ENCODE measurements around the gene PRPF38B. TPM values are rescaled to one million over a fixed set of nuclear protein-coding genes. Genes with fewer than 3 reads are reported as not detected.
"Not testable (repeated sequence)": the region's sequence is repeated elsewhere in the genome, so short reads cannot be mapped to it uniquely, and the experiment has no call there.

Gene PRPF38B
- total and polyA plus RNA-seq, 10 donors = 28.7 to 84.8 (median 55.8) TPM

- Histone ChIP-seq H3K4me3 (no peak overlapping the region), H3K27me3 (replicated peaks in 1 of 7) (no peaks in the 10 kb centered on the region), H3K36me3 (no peaks in the 10 kb centered on the region), H3K4me1 (peaks cover 4 to 29% (median 16%) of the 10 kb centered on the region in 6 donors), H3K9me3 (no peaks in the 10 kb centered on the region), H3K27ac (no peak overlapping the region)
- intact Hi-C loops (cut with DNase I; ENCODE audit: low total_unique reads) = no loop called here
- no peak for DNase-seq
- TF ChIP-seq POLR2A (IDR thresholded peaks at IDR 0.05) (no peak), POLR2AphosphoS5 (IDR thresholded peaks at IDR 0.05) (no peak), CTCF (IDR thresholded peaks at IDR 0.05 in 8 of 11, conservative IDR thresholded peaks at IDR 0.05 in 3 of 11) (no peak)
- 58 to 75% (median 71%) methylated on average over 6 of the region's 6 CpGs for WGBS, 5 donors
Measured at GRCh38 chr1:108664481-108664880, 27.6 kb upstream of the PRPF38B start.

- intact Hi-C loops (cut with DNase I; ENCODE audit: low total_unique reads) = no loop called here
- WGBS, 5 donors = 81 to 96% (median 89%) methylated on average over 2 of the region's 2 CpGs
- H3K27me3 ChIP-seq (replicated peaks in 1 of 7) = no peaks in the 10 kb centered on the region
Measured at GRCh38 chr1:108665067-108665466, 27.0 kb upstream of the PRPF38B start.

GRCh38 chr1:108665771-108666170 lies 26.3 kb upstream of the PRPF38B start:
- peaks cover 4 to 20% (median 13%) of the 10 kb centered on the region in 6 donors for H3K4me1 ChIP-seq
- 76 to 97% (median 86%) methylated on average over 1 of the region's 1 CpG for WGBS, 5 donors
- TF ChIP-seq CTCF (IDR thresholded peaks at IDR 0.05 in 8 of 11, conservative IDR thresholded peaks at IDR 0.05 in 3 of 11) = no peak
- TF ChIP-seq POLR2A (IDR thresholded peaks at IDR 0.05) = no peak
- no peak for TF ChIP-seq POLR2AphosphoS5 (IDR thresholded peaks at IDR 0.05)
- no peaks in the 10 kb centered on the region for H3K36me3 ChIP-seq
- intact Hi-C loops (cut with DNase I; ENCODE audit: low total_unique reads) = no loop called here
- H3K9me3 ChIP-seq = no peaks in the 10 kb centered on the region
- H3K4me3 ChIP-seq = no peak overlapping the region
- no peaks in the 10 kb centered on the region for H3K27me3 ChIP-seq (replicated peaks in 1 of 7)
- no peak for DNase-seq
- no peak overlapping the region for H3K27ac ChIP-seq

More at GRCh38 chr1:108665067-108665466, 27.0 kb upstream of the PRPF38B start:
- TF ChIP-seq POLR2AphosphoS5 (IDR thresholded peaks at IDR 0.05) (no peak), POLR2A (IDR thresholded peaks at IDR 0.05) (no peak), CTCF (IDR thresholded peaks at IDR 0.05 in 8 of 11, conservative IDR thresholded peaks at IDR 0.05 in 3 of 11) (no peak)
- no peak for DNase-seq
- Histone ChIP-seq H3K4me1 (peaks cover 4 to 23% (median 15%) of the 10 kb centered on the region in 6 donors), H3K36me3 (no peaks in the 10 kb centered on the region), H3K4me3 (no peak overlapping the region), H3K27ac (no peak overlapping the region), H3K9me3 (no peaks in the 10 kb centered on the region)

GRCh38 chr1:108667422-108667821 lies 24.7 kb upstream of the PRPF38B start:
- H3K4me1 ChIP-seq; H3K4me3 ChIP-seq; DNase-seq; H3K36me3 ChIP-seq; H3K27ac ChIP-seq; H3K27me3 ChIP-seq (replicated peaks in 1 of 7); H3K9me3 ChIP-seq; intact Hi-C loops (cut with DNase I; ENCODE audit: low total_unique reads): not testable (repeated sequence)
- WGBS, 5 donors = 95 to 99% (median 98%) methylated on average over 16 to 28 of the region's 28 CpGs

DNA sequence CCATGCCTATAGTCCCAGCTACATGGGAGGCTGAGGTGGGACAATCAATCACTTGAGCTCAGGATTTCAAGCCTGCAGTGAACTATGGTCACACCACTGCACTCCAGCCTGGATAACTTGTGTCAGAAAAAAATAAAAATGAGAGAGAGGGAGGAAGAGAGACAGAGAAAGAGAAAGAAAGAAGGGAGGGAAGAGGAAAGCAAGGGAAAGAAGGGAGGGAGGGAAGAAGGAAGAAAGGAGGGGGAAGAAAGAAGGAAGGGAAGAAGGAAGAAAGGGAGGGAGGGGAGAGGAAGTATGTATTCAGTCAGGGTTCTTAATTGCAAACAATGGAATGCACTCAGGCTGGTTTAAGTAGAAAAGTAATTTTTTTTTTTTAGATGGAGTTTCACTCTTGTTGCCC lies 23.3 kb upstream of the PRPF38B start:
- H3K4me1 ChIP-seq = no peaks in the 10 kb centered on the region
- intact Hi-C loops (cut with DNase I; ENCODE audit: low total_unique reads) = no loop called here
- no peak for TF ChIP-seq CTCF (IDR thresholded peaks at IDR 0.05 in 8 of 11, conservative IDR thresholded peaks at IDR 0.05 in 3 of 11)
- TF ChIP-seq POLR2AphosphoS5 (IDR thresholded peaks at IDR 0.05) = no peak
- TF ChIP-seq POLR2A (IDR thresholded peaks at IDR 0.05) = no peak
- H3K27ac ChIP-seq = no peak overlapping the region
- no peaks in the 10 kb centered on the region for H3K9me3 ChIP-seq
- no peaks in the 10 kb centered on the region for H3K36me3 ChIP-seq
- no peak for DNase-seq
- no peak overlapping the region for H3K4me3 ChIP-seq
- no peaks in the 10 kb centered on the region for H3K27me3 ChIP-seq (replicated peaks in 1 of 7)
